K562 (cell line): Measurements from ENCODE around the gene RASSF6. TPM values are rescaled to one million over a fixed set of nuclear protein-coding genes. Genes with fewer than 3 reads are reported as not detected.

Experiments
- ATAC-seq: fragments of 200-7000 bp; cut with Tn5 transposase; 3 replicates; pipeline ENCODE4 v1.9.1; 2020; ENCODE audit warnings: moderate library complexity
- BruUV-seq: library from RNA; stranded (reverse); fragments of 400-500 nt; replicated peaks from 2 replicates; lab custom pipeline; 2021; lab: Mats Ljungman, UMichigan
- CTCF ChIA-PET: fragments of 300-600 bp; formaldehyde crosslinking; extraction: SDS; loops from one replicate; lab custom pipeline; 2021; ENCODE audit warnings: low intra/inter-chr PET ratio; lab: Yijun Ruan, JAX
- POLR2A ChIA-PET: fragments of 300-600, 350-650 bp; sonication (Branson Sonifier 250); formaldehyde crosslinking; extraction: SDS; loops from one replicate; lab custom pipeline; 2021; ENCODE audit warnings: antibody characterized with exemption, inconsistent platforms; lab: Yijun Ruan, JAX
- DNase-seq, 4 experiments: peaks; one replicate each; pipeline versions ENCODE4 v3.0.0 to v3.0.0-alpha.2; 2011 to 2018; ENCODE audit warnings: low spot score in 3 of 4, mixed read lengths in 3 of 4; ENCODE audit errors: extremely low read depth in 1 of 4
- FAIRE-seq: peaks from 2 replicates; lab custom pipeline; 2011; peaks lifted over from hg19 to GRCh38; lab: Jason Lieb, UNC
- H2AFZ ChIP-seq: 2 replicates; pipeline ENCODE4 v1.6.0; 2011; ENCODE audit warnings: low read depth, low read length, control low read depth, inconsistent platforms
- H3K27ac ChIP-seq: fragments of 200-600 bp; 3 replicates; pipeline ENCODE4 v1.8.0; 2011; ENCODE audit warnings: low read depth, mild to moderate bottlenecking, control low read depth, inconsistent platforms, low read length, moderate library complexity, mixed read lengths; ENCODE audit errors: extremely low read depth
- H3K27me3 ChIP-seq, 2 experiments: fragments of 300-600 bp in 1 of 2; 2 replicates in 1 of 2; 3 replicates in 1 of 2; pipeline versions ENCODE4 v1.6.0 to v1.8.0; 2011; ENCODE audit warnings: inconsistent platforms in 2 of 2, low read length in 2 of 2, mild to moderate bottlenecking in 1 of 2, mixed read lengths in 1 of 2, moderate library complexity in 1 of 2; ENCODE audit not compliant: control insufficient read depth in 2 of 2, insufficient read depth in 2 of 2
- H3K36me3 ChIP-seq: fragments of 300-600 bp; 3 replicates; pipeline ENCODE4 v1.8.0; 2011; ENCODE audit warnings: mild to moderate bottlenecking, low read length, inconsistent platforms; ENCODE audit not compliant: control insufficient read depth, insufficient read depth
- H3K4me1 ChIP-seq, 2 experiments: fragments of 200-600 bp in 1 of 2; replicated peaks in 1 of 2; 2 replicates in 1 of 2; 3 replicates in 1 of 2; pipeline versions ENCODE4 v1.5.1 to v1.8.0; 2011; ENCODE audit warnings: inconsistent platforms in 2 of 2, low read length in 2 of 2, mild to moderate bottlenecking in 1 of 2, mixed read lengths in 1 of 2, moderate library complexity in 1 of 2; ENCODE audit not compliant: control insufficient read depth in 2 of 2, insufficient read depth in 2 of 2
- H3K4me2 ChIP-seq: 2 replicates; pipeline ENCODE4 v1.6.1; 2011; ENCODE audit warnings: low read length, control low read depth, inconsistent platforms, mixed read lengths; ENCODE audit not compliant: insufficient read depth
- H3K4me3 ChIP-seq: fragments of 200-600 bp; sonication (generic), shearing (Covaris generic); 2 replicates; pipeline ENCODE4 v1.5.1; 2016; ENCODE audit warnings: control low read depth, inconsistent platforms
- H3K79me2 ChIP-seq: fragments of 200-600 bp; 3 replicates; pipeline ENCODE4 v1.8.0; 2011; ENCODE audit warnings: low read length, inconsistent platforms; ENCODE audit not compliant: control insufficient read depth, insufficient read depth
- H3K9ac ChIP-seq, 2 experiments: 2 replicates each; pipeline versions ENCODE4 v1.6.0 to v1.6.1; 2011; ENCODE audit warnings: low read depth in 2 of 2, low read length in 2 of 2, control low read depth in 1 of 2, inconsistent platforms in 1 of 2, mild to moderate bottlenecking in 1 of 2, mixed read lengths in 1 of 2; ENCODE audit not compliant: insufficient read depth in 1 of 2
- H3K9me1 ChIP-seq: one replicate; pipeline ENCODE4 v1.6.0; 2011; ENCODE audit warnings: inconsistent platforms, mild to moderate bottlenecking, low read length, moderate library complexity; ENCODE audit not compliant: control insufficient read depth, insufficient read depth
- H3K9me3 ChIP-seq: replicated peaks from 2 replicates; pipeline ENCODE4 v1.5.1; 2011; ENCODE audit warnings: low read depth, low read length, inconsistent platforms; ENCODE audit not compliant: control insufficient read depth, insufficient read depth
- H4K20me1 ChIP-seq: replicated peaks from 2 replicates; pipeline ENCODE4 v1.6.1; 2011; ENCODE audit warnings: low read length, inconsistent platforms, mixed read lengths; ENCODE audit not compliant: control insufficient read depth, insufficient read depth
- ARNT ChIP-seq, 2 experiments: fragments of 450-650 bp; IDR thresholded peaks; 2 replicates each; pipeline ENCODE4 v1.6.1; 2016; ENCODE audit warnings: mild to moderate bottlenecking in 1 of 2
- CEBPG ChIP-seq, 3 experiments: fragments of 200-800 bp in 1 of 3; sonication (Bioruptor generic) in 1 of 3; sonication (generic) in 1 of 3; formaldehyde crosslinking in 1 of 3; IDR thresholded peaks in 2 of 3; conservative IDR thresholded peaks in 1 of 3; 2 replicates each; pipeline versions ENCODE4 v1.6.1 to v1.8.0; 2016 to 2022; ENCODE audit warnings: missing compliant biosample characterization in 2 of 3, missing genetic modification characterization in 2 of 3, mild to moderate bottlenecking in 1 of 3, missing genetic modification reagents in 1 of 3
- E2F3 ChIP-seq: fragments of 250-450 bp; sonication (Bioruptor Pico); IDR thresholded peaks from 2 replicates; pipeline ENCODE4 v1.4.0; 2020; ENCODE audit warnings: mild to moderate bottlenecking
- ERF ChIP-seq: fragments of 450-650 bp; formaldehyde crosslinking; IDR thresholded peaks from 2 replicates; pipeline ENCODE4 v1.4.0; 2020; ENCODE audit warnings: mild to moderate bottlenecking, mixed read lengths
- HOMEZ ChIP-seq: fragments of 250-450 bp; sonication (Bioruptor Pico); IDR thresholded peaks from 2 replicates; pipeline ENCODE4 v1.4.0; 2020; ENCODE audit warnings: mild to moderate bottlenecking, moderate library complexity
- MAFK ChIP-seq: IDR thresholded peaks from 2 replicates; pipeline ENCODE4 v1.6.1; 2011; ENCODE audit warnings: low read length, improper control_type of control experiment
- MCM5 ChIP-seq: fragments of 450-650 bp; IDR thresholded peaks from 2 replicates; pipeline ENCODE4 v1.6.1; 2016; ENCODE audit warnings: low read depth
- NFE2L1 ChIP-seq: fragments of 450-650 bp; IDR thresholded peaks from 2 replicates; pipeline ENCODE4 v1.6.1; 2016; ENCODE audit warnings: missing genetic modification characterization, low read depth, mild to moderate bottlenecking, missing compliant biosample characterization, moderate library complexity, borderline replicate concordance
- PHF21A ChIP-seq: fragments of 450-650 bp; IDR thresholded peaks from 2 replicates; pipeline ENCODE4 v1.6.1; 2017; ENCODE audit warnings: low read depth, borderline replicate concordance
- PYGO2 ChIP-seq: fragments of 450-650 bp; IDR thresholded peaks from 2 replicates; pipeline ENCODE4 v1.6.1; 2016; ENCODE audit warnings: mild to moderate bottlenecking, missing genetic modification characterization, moderate library complexity, missing compliant biosample characterization
- SPI1 ChIP-seq: IDR thresholded peaks from 2 replicates; pipeline ENCODE4 v1.6.1; 2011; ENCODE audit warnings: low read depth, low read length, control low read depth, borderline replicate concordance
- TCF15 ChIP-seq: fragments of 250-450 bp; sonication (Bioruptor Pico); IDR thresholded peaks from 2 replicates; pipeline ENCODE4 v1.8.0; 2022; ENCODE audit warnings: moderate library complexity, mild to moderate bottlenecking, inconsistent platforms
- TCF7L2 ChIP-seq: fragments of 150-350 bp; IDR thresholded peaks from 2 replicates; pipeline ENCODE4 v1.6.1; 2016; ENCODE audit warnings: low read depth, mild to moderate bottlenecking, low read length, moderate library complexity
- ZBTB12 ChIP-seq: fragments of 250-450 bp; sonication (Bioruptor Pico); IDR thresholded peaks from 2 replicates; pipeline ENCODE4 v1.4.0; 2020
- ZNF174 ChIP-seq: fragments of 250-450 bp; sonication (Bioruptor Pico); IDR thresholded peaks from 2 replicates; pipeline ENCODE4 v1.4.0; 2020; ENCODE audit warnings: mild to moderate bottlenecking
- ZNF395 ChIP-seq: fragments of 200-800 bp; sonication (Bioruptor generic); IDR thresholded peaks from 2 replicates; pipeline ENCODE4 v1.6.1; 2017; ENCODE audit warnings: missing genetic modification characterization, missing compliant biosample characterization
- ZNF764 ChIP-seq: fragments of 250-450 bp; sonication (Bioruptor Pico); IDR thresholded peaks from 2 replicates; pipeline ENCODE4 v1.4.0; 2020; ENCODE audit warnings: low read depth, mild to moderate bottlenecking, moderate library complexity
- WGBS: fragments of 100-300 bp; shearing (Covaris generic); methylation state at CpG from one replicate; pipeline ENCODE4 v1.1.6; 2016; ENCODE audit warnings: low coverage, mixed read lengths; ENCODE audit not compliant: insufficient coverage; ENCODE audit errors: missing lambda C conversion rate; 5-methylcytosine and 5-hydroxymethylcytosine counted together
- in situ Hi-C: fragments of 300-500 bp; cut with MboI; formaldehyde crosslinking; loops from 4 replicates; pipeline ENCODE4 v1.15.0; 2018; ENCODE audit warnings: inconsistent platforms, mixed read lengths
- intact Hi-C: fragments of 100-400 bp; cut with micrococcal nuclease; formaldehyde crosslinking; loops from 2 replicates; pipeline ENCODE4 v1.14.2; 2022
- polyA plus RNA-seq, 8 experiments: library from polyadenylated mRNA; depleted of rRNA in 4 of 8; stranded (reverse) in 5 of 8; unstranded in 3 of 8; fragments of >200 nt; fragmentation: Nextera tagmentation in 2 of 8; fragmentation: Illumina TruSeq in 1 of 8; extraction: Ambion mirVana in 2 of 8; extraction: Trizol in 1 of 8; gene quantifications; 2 replicates each; pipeline versions ENCODE4 v1.2.1 to v1.2.3, GENCODE V29; 2011 to 2014; ENCODE audit warnings: inconsistent platforms in 1 of 8, missing spikeins in 1 of 8
- total RNA-seq, 7 experiments: library from RNA; depleted of rRNA in 6 of 7; stranded (reverse); fragments of >200 nt in 6 of 7; fragmentation: Illumina TruSeq in 2 of 7; extraction: Trizol in 2 of 7; gene quantifications; 2 replicates each; pipeline versions ENCODE4 v1.2.1 to v1.2.3, GENCODE V29; 2011 to 2021; ENCODE audit warnings: low replicate concordance in 1 of 7

The RASSF6 gene
- total and polyA plus RNA-seq, 9 of the 15 experiments (the other 6 are each of a cell fraction or from before 2014, with no cell fraction given): under 0.01 to 0.25 (median 0.06) TPM; not detected in 1

GRCh38 chr4:73603854-73604584 is 16.2 kb downstream of the RASSF6 start:
- intact Hi-C loops: no loop called here
- no peak overlapping the region for H2AFZ ChIP-seq
- no peak for TF ChIP-seq E2F3 (CRISPR knock-in tag)
- no peak for TF ChIP-seq PHF21A
- TF ChIP-seq ZNF764 (CRISPR knock-in tag): no peak
- TF ChIP-seq ERF (CRISPR knock-in tag): no peak
- TF ChIP-seq HOMEZ (CRISPR knock-in tag): no peak
- no peak for TF ChIP-seq TCF7L2
- TF ChIP-seq CEBPG (CRISPR knock-in tag; IDR thresholded peaks at IDR 0.05): no peak
- TF ChIP-seq CEBPG (tag; conservative IDR thresholded peaks at IDR 0.05 in 1 of 2, IDR thresholded peaks at IDR 0.05 in 1 of 2): no peak
- no peak for TF ChIP-seq PYGO2 (tag)
- TF ChIP-seq ZNF395 (CRISPR knock-in tag): no peak
- TF ChIP-seq ZBTB12 (CRISPR knock-in tag): no peak
- TF ChIP-seq SPI1: no peak
- TF ChIP-seq MCM5: no peak
- no peak for TF ChIP-seq MAFK
- no peak for TF ChIP-seq ZNF174 (CRISPR knock-in tag)
- no peak for TF ChIP-seq ARNT (IDR thresholded peaks at IDR 0.05)
- TF ChIP-seq NFE2L1 (tag): no peak
- TF ChIP-seq TCF15 (CRISPR knock-in tag): no peak
- H3K27me3 ChIP-seq: no peaks in the 10 kb centered on the region; a peak in 1 of 5 replicates
- DNase-seq (no peak), ATAC-seq (no peak), FAIRE-seq (no peak)
- CTCF ChIA-PET: no interaction called here
- no peak overlapping the region for H3K9ac ChIP-seq
- no peak overlapping the region for H3K4me2 ChIP-seq
- H3K79me2 ChIP-seq: no peaks in the 10 kb centered on the region
- in situ Hi-C loops: no loop called here
- 42% methylated on average over 12 of the region's 12 CpGs for WGBS
- H3K9me1 ChIP-seq: no peaks in the 10 kb centered on the region
- H3K9me3 ChIP-seq: no peaks in the 10 kb centered on the region
- no TSS peak for BruUV-seq
- peaks cover 0 to 8% of the 10 kb centered on the region in 2 experiments; a peak in 3 of 5 replicates for H3K4me1 ChIP-seq
- no peaks in the 10 kb centered on the region for H4K20me1 ChIP-seq
- H3K4me3 ChIP-seq: no peak overlapping the region
- POLR2A ChIA-PET: interaction anchor here (0.7 to 1.1 kb wide), 2 partner anchors 21 to 534 kb away, joined by 4 to 5 read pairs; no protein-coding TSS in a partner anchor
- H3K36me3 ChIP-seq: no peaks in the 10 kb centered on the region
- no peak overlapping the region for H3K27ac ChIP-seq
